ENCODE results near the gene ARPP21.
"Not testable (repeated sequence)": the region's sequence is repeated elsewhere in the genome, so short reads cannot be mapped to it uniquely, and the experiment has no call there.

ARPP21 gene

GRCh38 chr3:35639254-35640186 lies at the start of gene ARPP21:
Gene ARPP21, plus strand, starts transcription at chr3:35639525. Its CDS starts 42,227 bp downstream, at chr3:35681752.
- in situ Hi-C loops (cut with MboI; ENCODE audit: low sequenced_read_pairs), result no loop called here

- in situ Hi-C loops (cut with MboI; ENCODE audit: low sequenced_read_pairs), result no loop called here
These were observed 46.6 kb upstream of the ARPP21 start for GRCh38 chr3:35592589-35593295.

GRCh38 chr3:35594739-35595138 lies 44.6 kb upstream of the ARPP21 start:
- in situ Hi-C loops (cut with MboI; ENCODE audit: low sequenced_read_pairs), result no loop called here

GRCh38 chr3:35596335-35596995 lies 42.9 kb upstream of the ARPP21 start:
- in situ Hi-C loops (cut with MboI; ENCODE audit: low sequenced_read_pairs), result no loop called here

- in situ Hi-C loops (cut with MboI; ENCODE audit: low sequenced_read_pairs), result no loop called here
These were observed 41.8 kb upstream of the ARPP21 start for GRCh38 chr3:35597490-35597889.

- in situ Hi-C loops (cut with MboI; ENCODE audit: low sequenced_read_pairs), result no loop called here
These were observed 40.5 kb upstream of the ARPP21 start for GRCh38 chr3:35598804-35599203.

- in situ Hi-C loops (cut with MboI; ENCODE audit: low sequenced_read_pairs), result no loop called here
These were observed 37.4 kb upstream of the ARPP21 start for GRCh38 chr3:35601959-35602358.

GRCh38 chr3:35602395-35602936 lies 36.9 kb upstream of the ARPP21 start:
- in situ Hi-C loops (cut with MboI; ENCODE audit: low sequenced_read_pairs), result no loop called here

- in situ Hi-C loops (cut with MboI; ENCODE audit: low sequenced_read_pairs), result no loop called here
These were observed 23.0 kb upstream of the ARPP21 start for GRCh38 chr3:35616346-35616745.

GRCh38 chr3:35617370-35617769 lies 22.0 kb upstream of the ARPP21 start:
- in situ Hi-C loops (cut with MboI; ENCODE audit: low sequenced_read_pairs), result no loop called here

- in situ Hi-C loops (cut with MboI; ENCODE audit: low sequenced_read_pairs), result not testable (repeated sequence)
These were observed 19.1 kb upstream of the ARPP21 start for GRCh38 chr3:35620238-35620637.

GRCh38 chr3:35624698-35625097 lies 14.6 kb upstream of the ARPP21 start:
- in situ Hi-C loops (cut with MboI; ENCODE audit: low sequenced_read_pairs), result no loop called here

GRCh38 chr3:35633332-35634124 lies 5.8 kb upstream of the ARPP21 start:
- in situ Hi-C loops (cut with MboI; ENCODE audit: low sequenced_read_pairs), result no loop called here

- in situ Hi-C loops (cut with MboI; ENCODE audit: low sequenced_read_pairs), result no loop called here
These were observed 3.9 kb upstream of the ARPP21 start for GRCh38 chr3:35635407-35635806.

- in situ Hi-C loops (cut with MboI; ENCODE audit: low sequenced_read_pairs), result no loop called here
These were observed 3.2 kb upstream of the ARPP21 start for GRCh38 chr3:35635926-35636683.

- in situ Hi-C loops (cut with MboI; ENCODE audit: low sequenced_read_pairs), result no loop called here
These were observed 910 bp upstream of the ARPP21 start for GRCh38 chr3:35638251-35638979.

GRCh38 chr3:35638980-35639253 lies 408 bp upstream of the ARPP21 start:
- in situ Hi-C loops (cut with MboI; ENCODE audit: low sequenced_read_pairs), result no loop called here

- in situ Hi-C loops (cut with MboI; ENCODE audit: low sequenced_read_pairs), result no loop called here
These were observed 1.2 kb downstream of the ARPP21 start for GRCh38 chr3:35640190-35641165.
